Amniotic stem cell (primary cell): ENCODE data around the gene ZNF23.

Experiments used
- DNase-seq: peaks from one replicate; lab custom pipeline; 2025; lab: John Stamatoyannopoulos, UW

ZNF23 gene

GRCh38 chr16:71426069-71426879 lies 35.8 kb downstream of the ZNF23 start:
- DNase-seq = peak; percentile 21

- DNase-seq = no peak
Measured at GRCh38 chr16:71425746-71426068, 36.3 kb downstream of the ZNF23 start.

- no peak for DNase-seq
Measured at GRCh38 chr16:71424626-71425025, 37.4 kb downstream of the ZNF23 start.

GRCh38 chr16:71423865-71424264 lies 38.2 kb downstream of the ZNF23 start:
- no peak for DNase-seq

GRCh38 chr16:71423016-71423415 lies 39.0 kb downstream of the ZNF23 start:
- no peak for DNase-seq

- no peak for DNase-seq
Measured at GRCh38 chr16:71421911-71422310, 40.1 kb downstream of the ZNF23 start.

GRCh38 chr16:71414038-71414437 lies 48.0 kb downstream of the ZNF23 start:
- DNase-seq = no peak

- no peak for DNase-seq
Measured at GRCh38 chr16:71413341-71413740, 48.7 kb downstream of the ZNF23 start.

GRCh38 chr16:71412270-71413160 lies 49.5 kb downstream of the ZNF23 start:
- DNase-seq = peak; percentile 42

- DNase-seq = no peak
Measured at GRCh38 chr16:71410146-71410545, 51.9 kb downstream of the ZNF23 start.

GRCh38 chr16:71409011-71409775 lies 52.9 kb downstream of the ZNF23 start:
- no peak for DNase-seq

GRCh38 chr16:71408536-71408935 lies 53.5 kb downstream of the ZNF23 start:
- DNase-seq = no peak

- no peak for DNase-seq
Measured at GRCh38 chr16:71407731-71408130, 54.3 kb downstream of the ZNF23 start.

GRCh38 chr16:71406724-71407123 lies 55.3 kb downstream of the ZNF23 start:
- DNase-seq = no peak

- no peak for DNase-seq
Measured at GRCh38 chr16:71406316-71406715, 55.7 kb downstream of the ZNF23 start.

GRCh38 chr16:71404364-71404763 lies 57.7 kb downstream of the ZNF23 start:
- DNase-seq = no peak

- DNase-seq = no peak
Measured at GRCh38 chr16:71402674-71403073, 59.4 kb downstream of the ZNF23 start.

GRCh38 chr16:71402007-71402406 lies 60.0 kb downstream of the ZNF23 start:
- DNase-seq = no peak

GRCh38 chr16:71399801-71400563 lies 62.1 kb downstream of the ZNF23 start:
- no peak for DNase-seq
